Stimulated activated CD8-positive, alpha-beta memory T cell treated with anti-CD3 and anti-CD28 coated beads, Interleukin-15, amount 100 ng/mL, for 4 hours (primary cell): ENCODE data around the gene ENPP1.
"Not testable (repeated sequence)": the region's sequence is repeated elsewhere in the genome, so short reads cannot be mapped to it uniquely, and the experiment has no call there.

Experiments
- DNase-seq, 2 donors: peaks; one replicate each; pipeline ENCODE4 v3.0.0-alpha.2; 2020; ENCODE audit warnings: low read depth in 2 of 2

The ENPP1 gene

DNA sequence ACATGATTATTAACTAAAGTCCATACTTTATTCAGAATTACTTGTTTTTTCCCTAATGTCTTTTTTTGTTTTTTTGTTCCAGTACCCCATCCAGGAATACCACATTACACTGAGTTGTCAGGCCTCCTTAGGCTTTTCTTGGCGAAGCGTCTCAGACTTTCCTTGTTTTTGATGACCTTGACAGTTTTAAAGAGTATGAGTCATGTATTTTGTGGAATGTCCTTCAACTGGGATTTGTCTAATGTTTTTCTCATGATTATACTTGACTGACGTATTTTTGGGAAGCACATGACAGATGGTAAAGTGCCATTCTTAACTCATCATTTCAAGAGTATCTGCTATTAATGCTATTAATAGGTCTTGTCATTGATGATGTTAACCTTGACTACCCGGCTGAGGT lies 23.6 kb downstream of the ENPP1 start:
- no peak for DNase-seq

DNA sequence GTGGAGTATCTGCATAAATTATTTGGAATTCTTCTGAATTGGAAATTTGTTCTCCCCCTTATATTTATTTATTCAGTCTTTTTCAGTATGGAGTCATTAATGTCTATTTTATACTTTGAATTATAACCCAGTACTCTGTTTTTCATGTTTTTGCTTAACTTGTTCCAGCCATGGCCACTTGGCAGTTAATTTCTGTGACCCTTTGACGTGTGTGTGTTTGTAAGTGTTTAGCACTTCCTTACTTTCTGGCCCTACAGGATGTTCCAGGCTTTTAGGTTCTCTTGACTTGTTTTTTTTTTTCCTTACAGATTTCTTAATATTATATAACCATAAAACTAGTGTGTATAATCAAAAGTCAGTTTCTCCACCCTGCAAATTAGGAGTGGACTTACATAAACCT lies 24.1 kb downstream of the ENPP1 start:
- no peak for DNase-seq

DNA sequence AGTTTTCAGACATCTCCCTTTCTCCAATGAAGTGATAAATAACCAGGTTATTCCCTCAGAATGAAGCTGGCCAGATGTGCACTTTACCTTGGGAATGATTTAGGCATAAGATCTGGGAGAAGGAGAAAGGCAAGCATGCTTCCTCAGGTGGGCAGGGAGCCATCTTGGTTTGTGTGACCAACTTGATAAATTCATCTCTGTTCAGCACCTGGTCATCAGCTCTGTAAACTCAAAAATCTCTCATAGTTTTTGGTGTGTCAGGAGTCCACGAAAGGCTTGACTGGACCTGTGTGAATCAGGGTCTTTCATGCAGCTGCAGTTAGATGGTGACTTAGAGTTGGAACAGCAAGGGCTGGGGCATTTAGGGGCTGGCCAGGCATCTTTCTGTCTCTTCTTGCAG lies 24.5 kb downstream of the ENPP1 start:
- no peak for DNase-seq

DNA sequence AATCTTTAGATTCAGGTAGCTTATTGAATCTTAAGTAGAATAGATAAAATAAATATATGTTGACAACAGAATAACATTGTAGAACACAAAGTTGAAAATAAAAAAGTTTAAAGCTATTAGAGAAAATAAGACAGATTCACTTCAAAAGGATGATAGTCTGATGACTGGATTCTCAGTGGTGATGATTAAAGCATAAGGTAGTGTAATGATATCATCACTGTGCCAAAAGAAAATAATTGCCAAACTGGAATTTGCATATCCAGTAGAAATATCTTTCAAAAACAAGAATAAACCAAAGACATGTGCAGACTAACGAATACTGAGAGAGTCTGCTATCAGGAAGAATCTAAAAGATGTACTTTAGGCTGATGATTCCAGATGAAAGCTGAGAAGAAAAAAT lies 30.2 kb downstream of the ENPP1 start:
- DNase-seq, result no peak

DNA sequence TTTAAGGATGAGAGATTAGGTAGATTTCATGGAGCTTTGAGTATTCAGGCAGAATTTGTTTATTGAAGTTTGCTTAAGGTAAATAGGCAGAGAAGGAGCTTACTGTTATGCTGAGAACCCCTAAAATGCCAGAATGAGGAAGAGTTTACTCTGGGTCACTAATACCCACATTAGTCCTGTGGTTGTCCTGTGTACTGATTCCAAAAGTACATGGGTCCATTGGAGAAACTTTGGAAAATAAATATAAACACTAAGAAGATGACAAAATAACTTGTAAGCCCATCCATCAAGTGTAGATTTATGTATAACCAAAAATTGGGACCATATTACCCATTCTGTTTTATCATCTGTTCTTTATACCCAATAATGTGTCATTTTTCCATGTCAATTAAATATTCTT lies 31.6 kb downstream of the ENPP1 start:
- no peak for DNase-seq

DNA sequence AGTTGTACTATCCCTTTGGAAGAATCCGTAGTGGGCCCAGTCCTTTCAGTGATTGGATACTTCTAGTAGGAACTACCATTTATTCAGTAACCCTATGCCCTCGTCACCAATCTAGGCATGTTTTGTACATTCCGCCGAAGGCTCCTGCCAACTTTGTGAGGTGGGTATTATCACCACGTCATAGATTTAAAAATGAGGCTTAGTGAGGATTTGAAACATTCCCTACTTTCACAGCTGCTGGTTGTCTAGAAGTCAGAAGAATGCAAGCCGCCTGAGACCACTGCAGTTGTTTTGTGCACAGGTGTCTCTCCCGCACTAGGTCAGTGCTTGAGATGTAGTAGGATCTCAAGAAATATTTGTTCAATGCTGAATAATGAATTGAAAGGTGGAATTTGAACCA lies 32.6 kb downstream of the ENPP1 start:
- no peak for DNase-seq

DNA sequence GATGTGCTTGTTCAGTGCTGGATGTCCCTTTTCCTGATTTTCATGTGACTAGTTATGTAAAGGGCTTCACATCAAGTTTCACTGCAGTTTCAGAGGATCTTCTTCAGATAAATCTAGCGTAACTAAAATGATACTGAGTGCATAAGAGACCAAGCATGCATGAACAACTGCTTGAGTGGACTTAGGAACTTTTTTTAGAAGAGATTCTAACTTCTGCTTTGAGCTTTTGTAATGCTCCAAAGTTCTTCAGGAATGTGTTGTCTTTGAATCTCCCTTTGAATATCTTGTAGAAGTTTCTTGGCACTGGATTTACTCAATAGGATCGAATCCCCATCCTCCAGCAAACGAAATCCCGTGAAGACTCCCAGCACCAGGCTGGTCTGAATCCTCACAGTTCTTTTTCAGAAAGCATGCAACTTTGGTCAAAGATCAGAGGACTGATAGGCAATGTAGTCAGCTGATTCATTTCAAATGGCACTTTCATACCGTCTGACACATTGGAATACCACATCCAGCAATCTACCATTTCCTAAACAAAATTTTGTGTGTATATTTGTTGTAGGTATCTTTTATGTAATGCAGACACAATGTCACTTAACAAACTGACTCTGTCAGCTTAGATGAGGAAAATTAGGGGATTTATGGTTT lies 33.2 kb downstream of the ENPP1 start:
- no peak for DNase-seq

DNA sequence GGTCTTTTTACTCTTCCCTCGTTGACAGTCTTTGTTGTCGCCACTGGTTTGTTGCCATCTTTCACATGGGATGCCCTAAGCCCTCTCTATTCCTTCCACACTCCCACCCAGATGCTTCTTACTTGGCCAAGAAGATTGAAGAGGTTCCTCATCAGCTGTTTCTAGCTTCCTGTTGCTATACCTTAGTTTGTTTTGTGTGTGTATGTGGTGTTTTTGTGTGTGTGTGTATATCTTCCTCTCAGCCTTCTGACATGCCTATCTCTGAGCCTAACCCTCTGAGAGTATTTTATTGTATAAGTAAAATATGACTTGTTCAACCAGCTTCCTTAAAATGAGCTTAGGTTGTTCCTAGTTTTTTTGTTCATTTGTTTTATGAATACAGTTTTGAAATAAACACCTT lies 35.9 kb downstream of the ENPP1 start:
- DNase-seq, result no peak

DNA sequence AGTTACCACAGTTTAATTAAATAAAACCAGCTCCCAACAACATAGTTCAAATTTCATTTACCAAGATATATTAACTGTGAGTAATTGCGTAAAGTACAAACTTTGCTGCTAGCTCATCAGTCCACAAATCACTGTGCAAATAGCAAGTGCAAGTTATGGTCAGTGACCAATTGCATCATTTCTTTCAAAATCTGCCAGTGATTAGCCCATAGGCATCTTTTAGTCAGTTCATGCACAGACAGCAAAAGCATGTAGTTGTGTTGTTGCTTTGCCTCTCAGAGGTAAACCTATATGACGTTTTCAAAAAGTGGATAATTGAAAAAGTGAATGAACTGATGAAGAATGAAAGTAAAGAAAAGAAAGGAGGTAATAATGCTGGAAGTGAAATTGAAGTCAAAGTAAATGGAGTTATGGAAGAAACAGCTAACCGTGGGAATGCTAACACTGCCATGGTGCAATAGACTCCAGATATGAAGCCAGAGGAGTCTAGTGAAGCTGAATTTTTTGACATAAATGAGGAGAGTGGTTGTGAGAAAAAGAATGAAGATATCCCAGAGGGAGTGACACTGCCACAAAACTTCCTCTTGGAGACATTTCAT lies 36.5 kb downstream of the ENPP1 start:
- no peak for DNase-seq

DNA sequence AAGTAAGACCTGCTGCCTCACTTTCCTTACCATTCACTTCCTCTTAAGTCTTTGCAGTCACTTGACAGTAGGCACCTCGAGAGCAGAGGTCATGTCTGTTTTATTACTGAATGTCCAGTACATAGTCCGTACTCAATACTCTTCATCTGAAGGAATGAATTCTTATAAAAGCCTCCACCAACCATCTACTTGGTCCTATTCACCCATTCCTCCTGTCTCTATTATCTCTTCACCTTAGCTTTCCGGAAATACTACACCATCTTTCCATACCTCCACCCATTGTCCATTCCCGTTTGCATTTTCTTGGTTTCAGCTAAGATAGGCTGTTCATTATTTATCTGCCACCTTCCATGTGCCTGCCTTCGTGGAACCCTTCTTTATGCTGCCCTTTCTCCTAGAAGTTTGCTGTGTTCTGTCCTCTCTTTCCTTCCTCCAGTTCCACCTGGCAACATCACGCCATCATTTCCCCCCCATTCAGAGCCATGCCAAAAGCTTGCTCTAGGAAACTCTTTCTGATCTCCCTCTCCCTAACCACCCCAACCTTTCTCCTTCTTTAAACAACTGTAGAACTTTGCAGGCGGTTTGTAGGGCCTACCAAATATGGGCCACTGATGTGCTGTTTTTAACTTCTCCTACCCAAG lies 38.3 kb downstream of the ENPP1 start:
- DNase-seq, result no peak

DNA sequence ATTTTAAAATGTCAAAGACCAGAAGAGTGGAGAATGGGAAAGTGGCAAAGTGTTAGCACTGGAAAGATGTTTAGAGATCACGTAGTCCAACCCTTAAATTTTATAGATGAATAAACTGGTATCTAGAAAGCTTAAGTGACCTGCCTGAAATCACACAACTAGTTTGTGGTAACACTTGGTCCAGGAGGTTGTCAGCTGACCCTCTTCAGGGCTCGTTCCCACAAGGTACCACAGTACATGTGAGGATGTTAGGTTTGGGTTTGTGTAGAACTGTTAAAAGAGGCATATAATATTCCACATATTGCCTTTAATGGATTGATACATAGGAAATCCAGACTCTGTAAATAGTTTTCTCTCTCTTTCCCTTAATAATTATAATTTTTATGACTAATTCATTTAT lies 39.1 kb downstream of the ENPP1 start:
- no peak for DNase-seq

DNA sequence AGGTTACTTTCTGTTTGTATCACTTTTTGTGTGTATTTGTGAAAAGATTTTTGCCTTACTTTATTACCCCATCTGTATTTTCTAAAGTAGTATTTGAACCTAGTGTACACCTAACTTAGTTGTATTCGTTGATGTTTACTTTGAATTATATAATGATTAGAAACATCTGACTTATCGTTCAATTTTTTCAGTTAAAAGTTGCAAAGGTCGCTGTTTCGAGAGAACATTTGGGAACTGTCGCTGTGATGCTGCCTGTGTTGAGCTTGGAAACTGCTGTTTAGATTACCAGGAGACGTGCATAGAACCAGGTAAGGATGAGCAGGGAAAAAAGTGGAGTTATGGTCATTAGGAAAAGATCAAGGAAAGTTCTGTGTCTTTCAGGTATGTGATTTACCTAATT lies 42.0 kb downstream of the ENPP1 start:
- no peak for DNase-seq

DNA sequence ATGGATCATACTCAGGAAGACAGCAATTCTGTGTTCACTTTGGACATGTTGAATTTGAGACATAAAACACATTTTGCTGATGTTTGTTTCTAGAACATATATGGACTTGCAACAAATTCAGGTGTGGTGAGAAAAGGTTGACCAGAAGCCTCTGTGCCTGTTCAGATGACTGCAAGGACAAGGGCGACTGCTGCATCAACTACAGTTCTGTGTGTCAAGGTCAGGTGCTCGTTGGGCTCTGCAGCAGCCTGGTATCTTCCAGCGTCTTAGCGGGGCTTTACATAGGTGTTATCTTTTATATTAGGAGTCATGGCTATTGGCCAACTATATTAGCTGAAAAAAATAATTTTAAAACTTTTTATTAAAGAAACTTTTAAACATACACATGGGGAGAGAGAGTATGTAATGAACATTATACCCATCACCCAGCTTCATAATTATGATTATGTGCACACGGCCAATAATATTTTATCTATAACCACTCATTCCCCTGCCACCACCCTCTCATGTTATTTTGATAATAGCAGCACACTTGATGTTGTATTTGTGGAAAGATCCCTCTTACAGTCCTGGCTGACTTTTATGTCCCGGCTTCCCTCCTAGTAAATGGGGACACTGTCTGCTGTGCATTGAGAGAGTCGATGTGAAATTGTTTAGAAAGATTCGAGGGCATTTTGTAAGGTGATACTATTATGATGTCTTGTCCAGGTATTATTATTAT lies 43.4 kb downstream of the ENPP1 start:
- DNase-seq, result no peak

DNA sequence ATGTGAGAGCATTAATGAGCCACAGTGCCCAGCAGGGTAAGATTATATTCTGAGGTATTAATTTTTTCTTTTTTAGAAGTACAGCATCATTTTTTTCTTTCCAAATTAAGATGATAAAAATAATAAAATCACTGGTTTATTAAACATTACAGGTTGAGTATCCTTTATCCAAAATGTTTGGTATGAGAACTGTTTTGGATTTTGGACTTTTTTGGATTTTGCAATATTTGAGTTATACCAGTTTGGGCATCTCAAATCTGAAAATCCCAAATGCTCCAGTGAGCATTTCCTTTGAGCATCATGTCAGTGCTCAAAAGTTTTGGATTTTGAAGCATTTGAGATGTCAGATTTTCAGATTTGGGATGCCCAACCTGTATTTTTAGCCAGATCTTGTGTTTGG lies 44.4 kb downstream of the ENPP1 start:
- no peak for DNase-seq

DNA sequence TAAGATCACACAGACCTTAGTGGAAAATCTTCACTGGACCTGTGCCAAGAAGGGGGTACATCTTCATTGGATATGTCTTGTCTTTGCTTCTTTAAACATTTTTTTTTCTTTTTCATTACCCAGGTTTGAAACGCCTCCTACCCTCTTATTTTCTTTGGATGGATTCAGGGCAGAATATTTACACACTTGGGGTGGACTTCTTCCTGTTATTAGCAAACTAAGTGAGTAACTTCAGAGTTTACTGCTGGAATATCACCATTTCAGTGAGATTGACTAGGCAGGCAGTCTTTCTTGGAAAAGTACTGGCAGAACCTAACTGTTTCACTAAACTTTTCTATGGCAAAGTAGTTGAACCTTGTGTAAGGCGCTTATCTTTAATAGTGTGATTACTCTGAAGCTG lies 47.0 kb downstream of the ENPP1 start:
- no peak for DNase-seq

DNA sequence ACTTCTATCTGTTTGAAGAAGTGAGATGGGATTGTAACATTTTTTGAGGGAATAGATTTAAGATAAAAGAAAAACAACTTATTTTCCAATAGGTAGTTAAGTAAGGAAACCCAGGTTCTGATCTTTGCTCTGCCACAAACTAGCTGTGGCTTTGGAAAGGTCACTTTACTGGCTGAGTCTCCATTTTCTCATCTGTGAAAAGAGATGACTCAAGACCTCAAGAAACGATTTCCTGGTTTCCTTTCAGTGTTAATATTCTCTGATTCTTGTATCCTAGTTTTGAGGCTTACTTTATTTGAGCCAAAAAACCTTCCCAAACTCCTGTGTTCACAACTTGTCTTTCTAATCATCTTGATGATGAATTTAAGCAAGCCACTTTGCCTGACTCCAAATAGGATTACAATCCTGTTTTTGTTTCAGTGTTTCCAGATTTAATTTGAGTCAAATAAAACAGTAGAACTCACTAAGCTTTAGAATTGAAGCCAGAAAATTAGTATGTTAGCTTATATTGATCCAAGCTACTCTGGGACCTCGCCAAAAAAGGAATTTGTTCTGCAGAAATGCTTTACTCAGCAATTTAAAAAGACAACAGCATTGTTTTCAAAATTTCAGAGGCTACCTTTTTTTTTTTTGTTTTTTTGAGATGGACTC lies 51.1 kb downstream of the ENPP1 start:
- no peak for DNase-seq

DNA sequence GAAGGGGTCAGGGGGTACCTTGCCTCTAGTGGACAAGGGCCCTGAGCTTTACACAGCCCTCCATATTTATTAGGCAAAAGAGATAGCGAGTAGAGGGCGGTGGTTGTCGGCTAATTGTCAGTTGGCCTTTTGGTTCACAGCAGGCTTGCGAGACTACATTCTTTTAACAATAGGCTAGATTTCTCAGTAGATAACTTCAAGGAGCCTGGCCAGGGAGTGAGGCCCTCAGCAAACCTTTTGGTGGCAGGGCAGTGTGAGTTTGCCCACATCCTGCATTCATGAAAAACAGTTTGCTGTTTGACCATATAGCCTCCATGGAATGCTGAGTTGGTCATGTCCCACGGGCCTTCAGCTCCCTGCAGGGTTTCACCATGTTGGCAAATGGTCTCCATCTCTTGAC lies 51.8 kb downstream of the ENPP1 start:
- DNase-seq, result not testable (repeated sequence)

DNA sequence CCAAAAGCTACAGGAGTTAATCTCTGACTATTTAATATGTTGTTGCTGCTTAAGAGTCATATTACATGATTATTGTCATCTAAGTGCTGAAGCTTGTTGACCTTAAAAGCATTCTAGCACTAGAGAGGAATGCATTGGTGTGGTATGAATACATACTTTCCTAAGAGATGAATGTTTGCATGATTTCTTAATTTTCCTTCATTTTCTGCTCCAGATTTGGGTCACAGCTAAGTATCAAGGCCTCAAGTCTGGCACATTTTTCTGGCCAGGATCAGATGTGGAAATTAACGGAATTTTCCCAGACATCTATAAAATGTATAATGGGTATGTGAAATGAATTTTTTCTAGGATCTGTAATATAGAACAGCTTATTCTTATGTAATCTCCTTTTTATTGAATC lies 53.6 kb downstream of the ENPP1 start:
- no peak for DNase-seq

DNA sequence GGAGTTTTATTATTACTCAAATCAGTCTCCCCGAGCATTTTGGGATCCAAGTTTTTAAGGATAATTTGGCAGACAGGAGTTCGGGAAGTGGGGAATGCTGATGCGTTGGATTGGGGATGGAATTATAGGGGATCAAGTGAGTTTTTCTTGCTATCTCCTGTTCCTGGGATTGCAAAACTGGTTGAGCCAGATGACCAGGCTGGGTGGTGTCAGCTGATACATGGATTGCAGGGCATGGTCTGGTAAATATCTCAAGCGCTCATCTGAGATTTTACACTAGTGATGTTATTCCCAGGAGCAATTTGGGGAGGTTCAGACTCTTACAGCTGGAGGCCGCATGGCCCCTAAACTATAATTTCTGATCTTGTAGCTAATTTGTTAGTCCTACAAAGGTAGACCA lies 54.7 kb downstream of the ENPP1 start:
- DNase-seq, result no peak

DNA sequence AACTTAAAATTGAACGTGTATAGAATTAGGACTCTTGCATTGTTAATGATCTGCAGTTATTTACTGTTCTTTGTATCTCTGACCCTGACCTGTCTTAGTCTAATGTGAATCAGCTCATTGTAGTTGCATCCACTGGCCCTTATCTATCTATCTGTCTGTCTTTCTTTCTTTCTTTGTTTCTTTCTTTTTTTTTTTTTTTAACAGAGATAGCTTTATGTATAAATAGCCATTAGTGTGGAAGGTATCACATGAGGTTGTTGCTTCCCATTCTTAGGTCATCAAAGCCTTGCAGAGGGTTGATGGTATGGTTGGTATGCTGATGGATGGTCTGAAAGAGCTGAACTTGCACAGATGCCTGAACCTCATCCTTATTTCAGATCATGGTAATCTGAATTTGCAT lies 59.9 kb downstream of the ENPP1 start:
- no peak for DNase-seq

DNA sequence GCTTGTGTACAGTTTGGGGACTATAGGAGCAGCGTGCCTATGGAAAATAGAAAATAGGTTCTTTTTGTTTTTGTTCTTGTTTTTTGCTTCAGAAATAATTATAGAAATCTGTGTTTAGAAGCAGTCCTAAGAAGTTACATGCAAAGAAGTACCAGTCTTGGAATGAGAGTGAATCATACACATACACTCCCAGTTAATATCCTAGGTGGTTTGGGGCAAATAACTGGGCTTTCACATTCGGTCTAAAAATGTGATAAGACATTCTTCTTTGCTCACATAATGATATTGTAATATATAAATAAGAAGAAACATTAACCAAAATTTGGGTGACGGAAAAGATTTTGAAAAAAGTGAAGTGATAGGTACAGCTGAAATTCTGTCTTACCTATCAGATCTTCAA lies 61.0 kb downstream of the ENPP1 start:
- DNase-seq, result no peak

DNA sequence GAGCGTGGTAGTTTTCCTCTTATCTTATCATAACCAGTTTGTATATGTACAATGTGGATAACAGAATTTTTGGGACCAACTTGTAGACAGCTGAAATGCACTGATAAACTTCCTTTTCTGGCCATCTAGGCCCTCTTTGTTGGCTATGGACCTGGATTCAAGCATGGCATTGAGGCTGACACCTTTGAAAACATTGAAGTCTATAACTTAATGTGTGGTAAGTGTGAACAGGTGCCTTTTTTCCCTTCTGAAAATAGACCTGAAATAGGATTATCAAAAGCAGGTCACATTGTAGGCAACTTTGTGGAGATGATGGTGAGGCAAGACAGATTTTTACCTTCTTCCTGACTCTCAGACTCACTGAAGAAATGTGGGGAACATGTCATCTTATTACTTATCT lies 67.8 kb downstream of the ENPP1 start:
- DNase-seq, result no peak

DNA sequence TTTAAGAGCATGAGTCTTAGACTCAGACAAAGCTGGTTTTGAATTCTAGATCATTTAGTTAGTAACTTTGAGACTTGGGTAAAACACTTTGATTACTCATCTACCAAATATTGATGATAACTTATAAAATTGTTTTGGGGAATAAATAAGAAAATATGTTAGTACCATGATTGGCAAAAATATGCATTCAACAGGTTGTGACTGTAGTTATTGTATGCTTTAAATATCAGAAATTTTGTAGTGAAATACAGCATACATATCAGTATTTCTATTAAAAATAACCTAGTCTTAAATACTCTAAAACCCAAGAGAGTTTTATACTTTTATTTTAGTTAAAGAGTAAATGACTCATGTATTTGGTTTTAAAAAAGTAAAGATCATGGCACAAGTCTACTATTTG lies 68.7 kb downstream of the ENPP1 start:
- DNase-seq, result no peak
